Fibroblast of mammary gland (primary cell): ENCODE data around the gene HIC1.

Experiments used
- DNase-seq: peaks from one replicate; pipeline ENCODE4 v3.0.0-alpha.2; 2010; ENCODE audit warnings: low read depth
- H3K4me3 ChIP-seq: 2 replicates; pipeline ENCODE4 v1.5.1; 2011; ENCODE audit warnings: low read depth, mild to moderate bottlenecking, low read length, moderate library complexity; ENCODE audit not compliant: control insufficient read depth
- TF ChIP-seq, protein P1 (sequence below): conservative IDR thresholded peaks from 2 replicates; pipeline ENCODE4 v1.5.1; 2011; ENCODE audit warnings: low read depth, low read length, inconsistent platforms; ENCODE audit not compliant: control insufficient read depth, insufficient read depth

Gene HIC1

DNA sequence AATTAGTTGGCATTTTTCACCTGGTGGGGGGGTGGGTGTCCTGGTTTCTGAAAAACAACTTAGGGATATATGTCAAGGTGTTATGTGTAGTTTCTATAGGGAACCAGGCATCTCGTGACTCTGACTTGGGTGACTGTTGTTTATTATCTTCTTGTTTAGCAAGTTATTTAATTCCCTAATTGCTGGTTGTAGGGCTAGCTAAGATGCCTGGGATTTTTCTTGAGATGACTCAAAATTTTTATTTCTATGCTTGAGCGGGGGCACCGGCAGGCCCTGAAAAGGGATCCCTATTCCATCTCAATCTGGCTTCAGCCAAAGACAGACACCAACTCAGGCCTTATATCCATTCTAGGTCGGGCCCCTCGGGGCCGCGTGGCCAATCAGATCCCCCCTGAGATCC lies 21.8 kb upstream of the HIC1 start:
- H3K4me3 ChIP-seq: no peak overlapping the region
- no peak for DNase-seq
- TF ChIP-seq, protein P1, sequence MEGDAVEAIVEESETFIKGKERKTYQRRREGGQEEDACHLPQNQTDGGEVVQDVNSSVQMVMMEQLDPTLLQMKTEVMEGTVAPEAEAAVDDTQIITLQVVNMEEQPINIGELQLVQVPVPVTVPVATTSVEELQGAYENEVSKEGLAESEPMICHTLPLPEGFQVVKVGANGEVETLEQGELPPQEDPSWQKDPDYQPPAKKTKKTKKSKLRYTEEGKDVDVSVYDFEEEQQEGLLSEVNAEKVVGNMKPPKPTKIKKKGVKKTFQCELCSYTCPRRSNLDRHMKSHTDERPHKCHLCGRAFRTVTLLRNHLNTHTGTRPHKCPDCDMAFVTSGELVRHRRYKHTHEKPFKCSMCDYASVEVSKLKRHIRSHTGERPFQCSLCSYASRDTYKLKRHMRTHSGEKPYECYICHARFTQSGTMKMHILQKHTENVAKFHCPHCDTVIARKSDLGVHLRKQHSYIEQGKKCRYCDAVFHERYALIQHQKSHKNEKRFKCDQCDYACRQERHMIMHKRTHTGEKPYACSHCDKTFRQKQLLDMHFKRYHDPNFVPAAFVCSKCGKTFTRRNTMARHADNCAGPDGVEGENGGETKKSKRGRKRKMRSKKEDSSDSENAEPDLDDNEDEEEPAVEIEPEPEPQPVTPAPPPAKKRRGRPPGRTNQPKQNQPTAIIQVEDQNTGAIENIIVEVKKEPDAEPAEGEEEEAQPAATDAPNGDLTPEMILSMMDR: no peak

DNA sequence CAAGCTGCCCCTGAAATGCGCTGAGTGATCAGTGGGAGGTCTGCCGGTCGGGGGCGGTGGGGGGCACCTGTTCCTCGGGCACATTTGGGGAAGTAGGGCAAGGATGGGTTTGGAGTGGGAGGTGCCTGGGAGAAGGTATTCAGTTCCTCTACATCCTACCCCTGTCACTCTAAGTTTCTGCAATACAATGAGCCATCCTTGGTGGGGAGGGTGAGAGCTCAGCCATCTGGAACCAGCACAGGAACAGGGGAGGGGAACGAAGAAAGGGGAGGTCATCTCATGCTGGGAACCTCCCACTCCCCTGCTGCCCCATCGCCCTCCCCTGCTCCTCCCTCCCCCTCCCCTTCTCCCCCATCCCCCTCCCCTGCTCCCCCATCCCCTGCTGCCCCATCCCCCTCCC lies 20.7 kb upstream of the HIC1 start:
- TF ChIP-seq, protein P1: no peak
- no peak overlapping the region for H3K4me3 ChIP-seq
- DNase-seq: peak; percentile 65

GRCh38 chr17:2034806-2035540 lies 19.9 kb upstream of the HIC1 start:
- peak; percentile 88 for DNase-seq
- TF ChIP-seq, protein P1: no peak
- H3K4me3 ChIP-seq: no peak overlapping the region

DNA sequence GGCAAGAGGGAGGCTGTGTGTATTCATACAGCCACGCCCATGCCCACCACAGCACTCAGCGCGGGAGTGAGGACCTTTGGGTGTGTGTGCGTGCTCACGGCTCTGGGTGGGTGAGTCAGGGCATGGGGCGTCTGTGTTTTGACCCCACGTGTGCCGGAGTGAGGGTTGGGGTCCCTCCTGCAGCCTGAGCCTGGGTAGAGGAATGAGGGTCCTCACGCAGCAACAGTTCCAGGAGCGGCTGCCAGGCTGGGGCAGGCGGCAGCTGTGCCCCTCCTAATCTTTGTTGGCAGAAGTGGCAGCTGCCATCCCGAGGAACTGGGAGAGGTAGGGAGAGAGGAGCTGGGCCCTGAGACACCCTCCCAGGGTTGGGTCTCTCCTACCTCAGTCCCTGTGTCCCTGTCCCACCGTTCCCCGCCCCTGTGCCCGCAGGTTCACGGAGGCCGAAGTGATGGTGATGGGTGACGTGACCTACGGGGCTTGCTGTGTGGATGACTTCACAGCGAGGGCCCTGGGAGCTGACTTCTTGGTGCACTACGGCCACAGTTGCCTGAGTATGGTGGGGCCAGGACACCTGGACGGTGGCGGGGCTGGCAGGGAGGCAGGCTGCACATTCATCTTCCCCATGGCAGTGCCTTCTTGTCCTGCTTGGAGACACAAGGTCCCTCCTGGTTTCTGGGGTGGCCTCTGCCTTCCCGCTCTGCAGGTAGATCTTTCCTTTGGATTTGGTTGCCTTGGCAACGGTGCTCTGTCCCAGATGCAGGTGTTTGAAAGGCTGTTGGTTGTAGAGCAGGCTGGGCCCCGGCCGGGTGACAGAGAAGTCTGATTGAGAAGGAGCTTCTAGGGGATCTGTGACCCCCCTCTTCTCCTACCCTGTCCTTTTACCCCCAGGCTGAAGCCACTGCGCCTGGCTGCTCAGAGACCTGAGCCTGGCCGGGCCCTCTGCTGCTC lies 19.1 kb upstream of the HIC1 start:
- no peak for DNase-seq
- no peak overlapping the region for H3K4me3 ChIP-seq
- TF ChIP-seq, protein P1: no peak

GRCh38 chr17:2037155-2037554 lies 17.7 kb upstream of the HIC1 start:
- H3K4me3 ChIP-seq: no peak overlapping the region
- no peak for DNase-seq
- TF ChIP-seq, protein P1: no peak

DNA sequence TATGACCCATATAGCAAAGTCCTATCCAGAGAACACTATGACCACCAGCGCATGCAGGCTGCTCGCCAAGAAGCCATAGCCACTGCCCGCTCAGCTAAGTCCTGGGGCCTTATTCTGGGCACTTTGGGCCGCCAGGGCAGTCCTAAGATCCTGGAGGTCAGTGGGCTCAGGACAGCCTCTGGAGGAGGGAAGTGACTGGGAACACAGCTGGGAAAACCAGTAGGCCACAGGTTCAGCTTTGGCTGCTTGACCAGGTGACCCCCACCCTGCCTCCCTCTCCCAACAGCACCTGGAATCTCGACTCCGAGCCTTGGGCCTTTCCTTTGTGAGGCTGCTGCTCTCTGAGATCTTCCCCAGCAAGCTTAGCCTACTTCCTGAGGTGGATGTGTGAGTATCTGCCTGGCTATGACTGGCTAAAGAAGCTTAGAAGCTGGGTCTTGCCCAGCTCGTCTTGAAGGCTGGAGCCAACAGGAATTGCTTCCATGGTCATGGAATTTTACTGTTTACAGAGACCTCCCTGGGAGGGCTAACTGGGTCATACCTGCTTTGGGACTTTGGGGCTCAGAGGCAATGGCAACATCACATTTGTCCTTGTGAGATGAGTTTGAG lies 14.6 kb upstream of the HIC1 start:
- TF ChIP-seq, protein P1: no peak
- DNase-seq: no peak
- no peak overlapping the region for H3K4me3 ChIP-seq
